GM21381 (cell line): ENCODE results near the gene GPR137B.
"Not testable (repeated sequence)": the region's sequence is repeated elsewhere in the genome, so short reads cannot be mapped to it uniquely, and the experiment has no call there.

Experiments used
- ATAC-seq: cut with Tn5 transposase; IDR thresholded peaks from one replicate; pipeline ENCODE4 v1.9.1; 2021; ENCODE audit warnings: mild to moderate bottlenecking, moderate library complexity; ENCODE audit not compliant: unreplicated experiment

Gene GPR137B

GRCh38 chr1:236159704-236160539, 17.6 kb downstream of the GPR137B start:
- ATAC-seq, result peak; percentile 47

DNA sequence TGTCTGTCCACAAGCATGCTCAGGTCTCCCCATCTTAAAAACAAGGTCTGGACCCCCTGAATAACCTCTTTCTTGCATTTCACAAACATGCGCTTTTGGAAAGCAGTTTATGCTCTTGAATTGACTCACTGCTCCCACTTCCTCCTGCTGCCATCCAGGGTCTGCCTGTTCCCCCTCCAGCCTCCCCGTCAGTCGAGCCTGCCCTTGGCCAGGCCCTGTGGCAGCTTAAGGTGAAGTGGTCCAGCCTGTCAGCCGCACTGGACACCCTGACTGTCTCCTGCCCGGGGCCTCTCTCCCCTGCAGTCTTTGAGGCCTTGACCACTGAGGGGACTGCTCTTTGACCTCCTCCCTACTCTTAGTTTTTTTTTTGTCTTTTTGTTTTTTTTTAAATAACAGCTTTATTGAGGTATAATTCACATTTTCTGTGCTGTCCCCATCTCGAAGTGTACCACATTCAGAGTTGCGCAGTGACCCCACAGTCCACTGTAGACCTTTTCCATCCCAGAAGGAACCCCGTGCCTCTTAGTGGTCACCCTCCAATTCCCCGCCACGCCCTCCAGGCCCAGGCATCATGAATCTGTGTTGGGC, 18.3 kb downstream of the GPR137B start:
- ATAC-seq, result no peak

- no peak for ATAC-seq
Observed at GRCh38 chr1:236161230-236161629, 18.9 kb downstream of the GPR137B start.

- not testable (repeated sequence) for ATAC-seq
Observed at GRCh38 chr1:236161755-236162154, 19.4 kb downstream of the GPR137B start.

DNA sequence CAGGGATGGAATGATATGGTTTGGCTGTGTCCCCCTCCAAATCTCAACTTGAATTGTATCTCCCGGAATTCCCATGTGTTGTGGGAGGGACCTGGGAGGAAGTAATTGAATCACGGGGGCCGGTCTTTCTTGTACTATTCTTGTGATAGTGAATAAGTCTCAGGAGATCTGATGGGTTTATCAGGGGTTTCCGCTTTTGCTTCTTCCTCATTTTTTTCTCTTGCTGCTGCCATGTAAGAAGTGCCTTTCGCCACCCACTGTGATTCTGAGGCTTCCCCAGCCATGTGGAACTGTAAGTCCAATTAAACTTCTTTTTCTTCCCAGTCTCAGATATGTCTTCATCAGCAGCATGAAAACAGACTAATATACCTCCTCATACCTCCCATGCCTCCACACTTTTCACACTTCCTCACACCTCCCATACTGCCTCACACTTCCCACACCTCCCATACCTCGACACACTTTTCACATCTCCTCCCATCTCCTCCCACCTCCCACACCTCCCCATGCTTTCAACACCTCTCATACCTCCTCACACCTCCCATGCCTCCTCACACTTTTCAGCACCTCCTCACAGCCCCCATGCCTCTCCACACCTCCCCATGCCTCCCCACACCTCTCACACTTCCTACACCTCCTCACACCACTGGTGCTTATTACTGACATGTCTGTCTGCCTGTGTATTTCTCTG, 21.3 kb downstream of the GPR137B start:
- no peak for ATAC-seq

- no peak for ATAC-seq
Observed at GRCh38 chr1:236164273-236164672, 21.9 kb downstream of the GPR137B start.

GRCh38 chr1:236165238-236165981, 23.1 kb downstream of the GPR137B start:
- ATAC-seq, result no peak

GRCh38 chr1:236166041-236166440, 23.7 kb downstream of the GPR137B start:
- no peak for ATAC-seq

DNA sequence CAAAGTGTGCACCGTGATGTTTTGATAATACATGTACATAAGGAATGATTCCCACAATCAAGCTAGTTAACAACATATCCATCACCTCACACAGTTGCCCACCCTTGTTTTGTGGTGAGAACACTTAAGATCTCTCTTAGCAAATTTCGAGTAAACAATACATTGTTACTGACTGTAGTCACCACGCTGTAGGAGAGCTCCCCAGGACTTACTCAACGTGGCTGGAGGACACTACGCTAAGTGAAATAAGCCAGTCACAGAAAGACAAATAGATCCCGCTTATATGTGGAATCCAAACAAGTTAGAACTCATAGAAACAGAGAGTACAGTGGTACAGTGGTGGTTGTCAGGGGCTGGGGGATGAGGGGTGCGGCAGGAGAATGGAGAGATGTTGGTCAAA, 24.8 kb downstream of the GPR137B start:
- ATAC-seq, result no peak

DNA sequence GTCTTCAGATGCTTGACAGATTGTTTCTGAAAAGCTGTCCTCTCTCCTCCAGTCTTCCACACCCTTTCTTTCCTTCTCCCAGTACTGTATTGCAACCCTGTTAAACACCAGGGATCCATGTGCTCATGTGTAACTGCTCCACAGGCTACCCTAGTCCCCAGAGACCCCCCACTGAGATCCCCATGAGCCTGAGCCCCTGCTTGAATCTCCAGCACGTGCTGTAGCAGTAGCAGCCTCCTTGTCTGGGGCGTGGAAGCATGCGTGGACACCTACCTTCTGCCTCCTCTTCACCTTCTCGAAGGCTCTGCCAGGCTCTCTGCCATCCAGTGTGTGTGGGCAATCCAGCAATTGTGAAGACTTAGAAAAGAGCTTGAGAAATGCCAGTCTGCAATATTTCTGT, 25.2 kb downstream of the GPR137B start:
- ATAC-seq, result no peak

DNA sequence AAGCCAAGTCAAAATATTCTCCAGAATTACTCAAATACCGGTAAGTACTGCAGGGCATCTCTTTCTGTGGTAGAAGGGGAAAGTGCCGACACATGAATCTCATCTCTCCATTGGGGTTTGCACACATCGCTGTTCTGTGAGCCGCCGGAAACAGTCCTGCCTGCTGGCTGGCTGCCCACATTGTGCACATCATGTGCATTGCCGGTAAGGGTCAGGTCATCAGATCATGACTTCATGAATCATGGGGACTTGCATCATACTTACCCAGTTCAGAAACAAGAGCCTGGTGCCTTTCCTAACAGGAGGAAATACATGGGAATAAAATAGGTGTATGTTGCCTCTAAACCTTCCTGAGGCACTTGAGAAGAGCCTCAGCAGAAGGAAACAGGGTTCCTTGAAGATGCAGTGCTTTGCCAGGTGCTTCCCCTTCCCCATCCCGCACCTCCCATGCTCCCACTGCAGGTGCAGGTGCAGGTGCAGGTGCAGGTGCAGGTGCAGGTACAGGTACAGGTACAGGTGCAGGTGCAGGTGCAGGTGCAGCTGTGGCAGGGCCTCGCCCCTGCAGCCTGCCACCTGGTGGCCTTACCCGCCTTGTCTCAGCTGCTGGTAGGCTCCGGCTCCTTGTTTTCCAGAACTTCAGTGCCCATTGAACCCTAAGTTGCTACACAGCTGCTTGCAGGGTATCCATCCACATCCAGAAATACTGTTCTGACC, 26.5 kb downstream of the GPR137B start:
- no peak for ATAC-seq

GRCh38 chr1:236172041-236172579, 29.8 kb downstream of the GPR137B start:
- ATAC-seq, result no peak

DNA sequence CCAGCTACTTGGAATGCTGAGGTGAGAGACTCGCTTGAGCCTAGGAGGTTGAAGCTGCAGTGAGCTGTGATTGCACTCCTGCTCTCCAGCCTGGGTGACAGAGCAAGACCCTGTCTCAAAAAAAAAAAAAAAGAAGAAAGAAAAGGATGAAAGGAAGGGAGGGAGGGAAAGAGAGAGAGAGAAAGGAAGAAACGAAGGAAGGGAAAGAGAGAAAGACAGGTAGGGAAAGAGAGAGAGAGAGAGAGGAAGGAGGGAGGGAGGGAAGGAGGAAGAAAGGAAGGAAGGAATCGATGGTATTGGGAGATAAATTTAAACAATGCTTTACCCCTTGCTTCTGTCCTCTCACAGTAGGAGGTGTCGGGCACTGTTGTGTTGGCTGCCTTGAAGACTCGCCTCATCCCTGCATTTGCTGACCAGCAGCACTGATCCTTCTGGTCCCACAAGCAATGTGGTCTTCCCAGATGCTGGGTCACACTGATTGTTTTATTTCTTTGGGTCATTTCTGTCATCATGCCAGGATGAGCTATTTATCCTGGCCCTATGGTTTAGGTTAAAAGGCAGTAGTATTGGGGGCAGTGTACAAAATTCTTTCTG, 30.9 kb downstream of the GPR137B start:
- no peak for ATAC-seq

- peak; percentile 69 for ATAC-seq
Observed at GRCh38 chr1:236175642-236176336, 33.5 kb downstream of the GPR137B start.

GRCh38 chr1:236176337-236177336, 34.3 kb downstream of the GPR137B start:
- ATAC-seq, result no peak

DNA sequence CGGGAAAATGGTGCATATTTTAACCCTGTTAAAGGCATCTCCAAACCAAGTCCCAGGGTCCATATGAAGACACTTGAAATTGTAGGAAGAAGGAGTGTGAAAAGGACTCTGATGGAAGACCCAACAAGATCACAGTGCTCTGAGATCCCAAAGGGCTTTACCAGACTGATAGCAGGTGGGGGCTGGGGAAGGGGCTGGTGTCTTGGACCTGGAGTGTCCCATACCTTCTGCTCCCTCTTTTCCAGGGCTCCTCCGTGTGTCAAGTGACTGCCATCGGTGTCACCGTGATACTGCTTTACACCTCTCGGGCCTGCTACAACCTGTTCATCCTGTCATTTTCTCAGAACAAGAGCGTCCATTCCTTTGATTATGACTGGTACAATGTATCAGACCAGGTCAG, 37.3 kb downstream of the GPR137B start:
- ATAC-seq, result no peak

GRCh38 chr1:236181059-236181458, 38.7 kb downstream of the GPR137B start:
- ATAC-seq, result no peak

DNA sequence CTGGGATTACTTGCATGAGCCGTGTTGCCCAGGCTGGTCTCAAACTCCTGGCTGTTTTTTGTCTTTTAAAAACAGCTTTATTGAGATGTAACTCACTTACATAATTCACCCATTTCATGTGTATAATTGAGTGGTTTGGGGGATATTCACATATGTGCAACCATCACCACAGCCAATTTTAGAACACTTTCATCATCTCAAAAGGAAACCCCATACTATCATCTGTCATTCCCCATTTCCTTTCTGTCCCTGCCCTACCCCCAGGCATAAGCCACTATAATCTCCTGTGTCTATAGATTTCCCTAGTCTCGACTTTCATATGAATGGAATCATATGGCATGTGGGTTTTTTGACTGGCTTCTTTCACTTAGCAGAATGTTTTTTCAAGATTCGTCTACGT, 43.3 kb downstream of the GPR137B start:
- ATAC-seq, result no peak
